ENCODE measurements around the gene PIGU.

GRCh38 chr20:34532320-34532719 lies 144.6 kb downstream of the PIGU start:
- no peak for TF ChIP-seq REST (IDR thresholded peaks at IDR 0.05; ENCODE audit: insufficient replicate concordance, low read depth)
- no peak for TF ChIP-seq CTCF (IDR thresholded peaks at IDR 0.05; ENCODE audit: insufficient read depth, low read length)
- TF ChIP-seq POLR2AphosphoS5 (IDR thresholded peaks at IDR 0.05; ENCODE audit: low read depth): no peak

Measured in HL-60 (cell line).